ENCODE measurements around the gene TLCD5.

TLCD5 gene

GRCh38 chr11:120337355-120338106 is 12.4 kb downstream of the TLCD5 start:
- no peak for DNase-seq (ENCODE audit: low read depth)

GRCh38 chr11:120338107-120338933 is 13.2 kb downstream of the TLCD5 start:
- no peak for DNase-seq (ENCODE audit: low read depth)

GRCh38 chr11:120339394-120339890 is 14.3 kb downstream of the TLCD5 start:
- DNase-seq (ENCODE audit: low read depth), result no peak

- no peak for DNase-seq (ENCODE audit: low read depth)
These were observed 15.4 kb downstream of the TLCD5 start for GRCh38 chr11:120340529-120340928.

- no peak for DNase-seq (ENCODE audit: low read depth)
These were observed 17.1 kb downstream of the TLCD5 start for GRCh38 chr11:120342226-120342625.

GRCh38 chr11:120342678-120343077 is 17.6 kb downstream of the TLCD5 start:
- no peak for DNase-seq (ENCODE audit: low read depth)

- DNase-seq (ENCODE audit: low read depth), result no peak
These were observed 18.3 kb downstream of the TLCD5 start for GRCh38 chr11:120343429-120343828.

- no peak for DNase-seq (ENCODE audit: low read depth)
These were observed 19.4 kb downstream of the TLCD5 start for GRCh38 chr11:120344302-120345004.

GRCh38 chr11:120346233-120346632 is 21.1 kb downstream of the TLCD5 start:
- DNase-seq (ENCODE audit: low read depth), result no peak

GRCh38 chr11:120350637-120351036 is 25.5 kb downstream of the TLCD5 start:
- DNase-seq (ENCODE audit: low read depth), result no peak

GRCh38 chr11:120352405-120352804 is 27.3 kb downstream of the TLCD5 start:
- no peak for DNase-seq (ENCODE audit: low read depth)

- DNase-seq (ENCODE audit: low read depth), result no peak
These were observed 29.0 kb downstream of the TLCD5 start for GRCh38 chr11:120354068-120354467.

GRCh38 chr11:120354779-120355178 is 29.7 kb downstream of the TLCD5 start:
- no peak for DNase-seq (ENCODE audit: low read depth)

GRCh38 chr11:120357620-120358019 is 32.5 kb downstream of the TLCD5 start:
- DNase-seq (ENCODE audit: low read depth), result no peak

GRCh38 chr11:120358729-120359128 is 33.6 kb downstream of the TLCD5 start:
- DNase-seq (ENCODE audit: low read depth), result no peak

GRCh38 chr11:120363436-120363835 is 38.3 kb downstream of the TLCD5 start:
- DNase-seq (ENCODE audit: low read depth), result no peak

- DNase-seq (ENCODE audit: low read depth), result no peak
These were observed 40.4 kb downstream of the TLCD5 start for GRCh38 chr11:120365512-120365911.

GRCh38 chr11:120372296-120372695 is 47.2 kb downstream of the TLCD5 start:
- DNase-seq (ENCODE audit: low read depth), result no peak

- DNase-seq (ENCODE audit: low read depth), result no peak
These were observed 50.0 kb downstream of the TLCD5 start for GRCh38 chr11:120375076-120375475.

GRCh38 chr11:120376547-120377182 is 51.6 kb downstream of the TLCD5 start:
- no peak for DNase-seq (ENCODE audit: low read depth)

- DNase-seq (ENCODE audit: low read depth), result no peak
These were observed 53.4 kb downstream of the TLCD5 start for GRCh38 chr11:120378474-120378873.

GRCh38 chr11:120381401-120381800 is 56.3 kb downstream of the TLCD5 start:
- no peak for DNase-seq (ENCODE audit: low read depth)
